ENCODE data around the gene ZDHHC14.
"Not testable (repeated sequence)": the region's sequence is repeated elsewhere in the genome, so short reads cannot be mapped to it uniquely, and the experiment has no call there.

The ZDHHC14 gene

GRCh38 chr6:157408427-157408826, 27.4 kb downstream of the ZDHHC14 start:
- DNase-seq, result not testable (repeated sequence)

- DNase-seq, result no peak
Measured at GRCh38 chr6:157410045-157410444, 29.1 kb downstream of the ZDHHC14 start.

GRCh38 chr6:157411368-157411767, 30.4 kb downstream of the ZDHHC14 start:
- DNase-seq, result no peak

GRCh38 chr6:157412791-157413190, 31.8 kb downstream of the ZDHHC14 start:
- DNase-seq, result no peak

GRCh38 chr6:157420497-157420896, 39.5 kb downstream of the ZDHHC14 start:
- DNase-seq, result no peak

- no peak for DNase-seq
Measured at GRCh38 chr6:157424491-157425020, 43.6 kb downstream of the ZDHHC14 start.

- no peak for DNase-seq
Measured at GRCh38 chr6:157427969-157428368, 47.0 kb downstream of the ZDHHC14 start.

- DNase-seq, result no peak
Measured at GRCh38 chr6:157428427-157429202, 47.6 kb downstream of the ZDHHC14 start.

- DNase-seq, result no peak
Measured at GRCh38 chr6:157429248-157429647, 48.3 kb downstream of the ZDHHC14 start.

- DNase-seq, result no peak
Measured at GRCh38 chr6:157430834-157431233, 49.8 kb downstream of the ZDHHC14 start.

GRCh38 chr6:157432231-157432891, 51.4 kb downstream of the ZDHHC14 start:
- DNase-seq, result no peak

- DNase-seq, result no peak
Measured at GRCh38 chr6:157432892-157433265, 51.9 kb downstream of the ZDHHC14 start.

- no peak for DNase-seq
Measured at GRCh38 chr6:157433678-157434081, 52.7 kb downstream of the ZDHHC14 start.

GRCh38 chr6:157434349-157435033, 53.5 kb downstream of the ZDHHC14 start:
- DNase-seq, result no peak

GRCh38 chr6:157436219-157436943, 55.4 kb downstream of the ZDHHC14 start:
- no peak for DNase-seq

GRCh38 chr6:157436944-157437336, 56.0 kb downstream of the ZDHHC14 start:
- DNase-seq, result no peak

GRCh38 chr6:157438611-157439111, 57.7 kb downstream of the ZDHHC14 start:
- DNase-seq, result no peak

- DNase-seq, result no peak
Measured at GRCh38 chr6:157440171-157440570, 59.2 kb downstream of the ZDHHC14 start.

- no peak for DNase-seq
Measured at GRCh38 chr6:157442291-157442690, 61.3 kb downstream of the ZDHHC14 start.

GRCh38 chr6:157443066-157443800, 62.2 kb downstream of the ZDHHC14 start:
- no peak for DNase-seq

GRCh38 chr6:157445277-157446009, 64.5 kb downstream of the ZDHHC14 start:
- no peak for DNase-seq

Measured in right forelimb (tissue), 1 donor.